Immature natural killer cell (primary cell): ENCODE measurements around the gene WDR64. TPM values are rescaled to one million over a fixed set of nuclear protein-coding genes. Genes with fewer than 3 reads are reported as not detected.

Source experiments
- DNase-seq, 3 donors: peaks; one replicate each; pipeline ENCODE4 v3.0.0; 2022; ENCODE audit warnings: mixed read lengths in 1 of 3
- H3K27ac Mint-ChIP-seq, 6 donors: one replicate each; pipeline ENCODE4 v1.8.0; 2020; ENCODE audit warnings: mixed read lengths in 6 of 6, mild to moderate bottlenecking in 5 of 6, inconsistent platforms in 4 of 6, moderate library complexity in 3 of 6
- H3K27me3 Mint-ChIP-seq, 3 donors: one replicate each; pipeline ENCODE4 v1.8.0; 2020 to 2021; ENCODE audit warnings: low read depth in 3 of 3, mild to moderate bottlenecking in 3 of 3, mixed read lengths in 3 of 3, moderate library complexity in 3 of 3, inconsistent platforms in 1 of 3
- H3K36me3 Mint-ChIP-seq, 3 donors: one replicate each; pipeline ENCODE4 v1.8.0; 2020; ENCODE audit warnings: mixed read lengths in 3 of 3, inconsistent platforms in 2 of 3, mild to moderate bottlenecking in 2 of 3
- H3K4me1 Mint-ChIP-seq, 2 donors: one replicate each; pipeline ENCODE4 v1.8.0; 2020; ENCODE audit warnings: inconsistent platforms in 2 of 2, mild to moderate bottlenecking in 2 of 2, mixed read lengths in 2 of 2, moderate library complexity in 1 of 2
- H3K4me3 Mint-ChIP-seq, 5 donors: one replicate each; pipeline ENCODE4 v1.8.0; 2020; ENCODE audit warnings: mild to moderate bottlenecking in 5 of 5, mixed read lengths in 5 of 5, inconsistent platforms in 3 of 5, moderate library complexity in 3 of 5
- H3K9me3 Mint-ChIP-seq, 6 donors: one replicate each; pipeline ENCODE4 v1.8.0; 2020; ENCODE audit warnings: mild to moderate bottlenecking in 6 of 6, mixed read lengths in 6 of 6, inconsistent platforms in 4 of 6, moderate library complexity in 3 of 6
- polyA plus RNA-seq, 3 donors: library from polyadenylated mRNA; unstranded; fragments of 300-500 nt; fragmentation: Illumina TruSeq; gene quantifications; one replicate each; pipeline ENCODE4 v1.2.3, GENCODE V29; 2021

Gene WDR64
- polyA plus RNA-seq, 3 donors from 2014 or later, result not detected

DNA sequence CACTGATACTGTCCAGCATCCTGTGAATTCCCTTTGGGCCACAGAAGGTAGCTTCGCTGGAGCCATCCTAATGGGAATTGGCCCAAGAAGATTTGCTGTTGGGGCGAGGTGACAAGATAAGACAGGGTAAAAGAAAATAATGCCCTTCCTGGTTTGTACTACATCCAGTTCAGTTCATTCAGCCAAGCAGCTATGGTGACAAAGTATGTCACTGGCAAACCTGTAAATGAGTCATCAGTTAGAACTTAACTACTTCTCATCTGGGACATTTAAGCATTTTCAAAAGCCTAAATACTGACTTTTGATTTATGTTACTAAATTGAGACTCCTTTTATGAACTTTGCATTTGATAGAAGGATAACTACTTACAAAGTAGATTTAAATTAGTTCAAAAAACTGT lies 54.2 kb downstream of the WDR64 start:
- H3K27ac Mint-ChIP-seq, result no peak overlapping the region
- H3K27me3 Mint-ChIP-seq, result peaks cover 3 to 8% (median 4%) of the 10 kb centered on the region in 3 donors
- no peak overlapping the region for H3K4me3 Mint-ChIP-seq
- peaks cover 9 to 14% of the 10 kb centered on the region in 2 donors for H3K4me1 Mint-ChIP-seq
- no peaks in the 10 kb centered on the region for H3K9me3 Mint-ChIP-seq
- no peak for DNase-seq
- H3K36me3 Mint-ChIP-seq, result no peaks in the 10 kb centered on the region

DNA sequence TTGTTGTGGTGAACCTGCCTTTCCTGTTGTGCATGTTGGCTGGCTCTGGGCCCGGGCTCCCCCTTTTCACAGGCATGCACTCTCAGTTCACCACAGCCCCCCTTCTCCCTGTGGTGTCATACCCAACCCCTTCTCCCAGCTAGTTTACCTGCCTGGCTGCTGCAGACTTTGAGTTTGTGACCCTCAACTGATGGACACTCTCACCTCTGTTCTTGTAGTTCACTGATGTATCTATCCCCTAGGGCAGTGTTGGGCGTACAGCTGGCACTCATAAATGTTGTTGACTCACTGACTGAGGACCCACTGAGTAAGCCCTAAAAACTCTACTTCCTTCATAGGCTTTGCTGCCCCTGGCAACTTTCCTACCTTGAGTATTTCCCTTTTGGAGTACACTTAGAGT lies 54.9 kb downstream of the WDR64 start:
- H3K36me3 Mint-ChIP-seq, result no peaks in the 10 kb centered on the region
- DNase-seq, result peak in 2 of 3 donors; percentile 2 to 3
- peak overlapping the region in 1 of 5 donors; percentile 11 for H3K4me3 Mint-ChIP-seq
- no peak overlapping the region for H3K27ac Mint-ChIP-seq
- no peaks in the 10 kb centered on the region for H3K9me3 Mint-ChIP-seq
- peaks cover 3 to 8% (median 4%) of the 10 kb centered on the region in 3 donors for H3K27me3 Mint-ChIP-seq
- H3K4me1 Mint-ChIP-seq, result peaks cover 11 to 16% of the 10 kb centered on the region in 2 donors

- H3K4me3 Mint-ChIP-seq, result no peak overlapping the region
- H3K4me1 Mint-ChIP-seq, result peaks cover 11 to 16% of the 10 kb centered on the region in 2 donors
- no peak for DNase-seq
- H3K9me3 Mint-ChIP-seq, result no peaks in the 10 kb centered on the region
- no peaks in the 10 kb centered on the region for H3K36me3 Mint-ChIP-seq
- peaks cover 3 to 8% (median 4%) of the 10 kb centered on the region in 3 donors for H3K27me3 Mint-ChIP-seq
- H3K27ac Mint-ChIP-seq, result no peak overlapping the region
Observed at GRCh38 chr1:241707442-241707841, 55.4 kb downstream of the WDR64 start.

GRCh38 chr1:241711326-241711725 lies 59.2 kb downstream of the WDR64 start:
- H3K4me1 Mint-ChIP-seq, result peaks cover 11 to 16% of the 10 kb centered on the region in 2 donors
- peaks cover 4 to 7% (median 5%) of the 10 kb centered on the region in 3 donors for H3K27me3 Mint-ChIP-seq
- no peaks in the 10 kb centered on the region for H3K36me3 Mint-ChIP-seq
- H3K27ac Mint-ChIP-seq, result no peak overlapping the region
- H3K4me3 Mint-ChIP-seq, result no peak overlapping the region
- DNase-seq, result no peak
- no peaks in the 10 kb centered on the region for H3K9me3 Mint-ChIP-seq

DNA sequence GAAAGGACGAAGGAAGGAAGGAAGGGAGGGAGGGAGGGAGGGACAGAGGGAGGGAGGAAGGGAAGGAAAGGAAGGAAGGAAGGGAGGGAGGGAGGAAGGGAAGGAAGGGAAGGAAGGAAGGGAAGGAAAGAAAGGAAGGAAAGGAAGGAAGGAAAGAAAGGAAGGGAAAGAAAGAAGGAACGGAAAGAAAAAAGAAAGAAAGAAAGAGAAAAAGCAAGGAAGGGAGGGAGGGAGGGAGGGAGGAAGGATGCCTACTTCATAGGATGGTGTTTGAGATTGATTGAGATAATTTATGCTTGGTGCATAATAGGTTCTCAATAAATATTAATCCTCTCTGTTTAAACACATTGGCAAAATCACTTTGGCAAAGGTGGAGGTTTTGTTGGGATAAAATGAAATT lies 61.2 kb downstream of the WDR64 start:
- no peak overlapping the region for H3K27ac Mint-ChIP-seq
- no peak for DNase-seq
- H3K4me1 Mint-ChIP-seq, result peaks cover 6% of the 10 kb centered on the region in 2 donors
- H3K4me3 Mint-ChIP-seq, result no peak overlapping the region
- no peaks in the 10 kb centered on the region for H3K36me3 Mint-ChIP-seq
- peaks cover 2 to 10% (median 5%) of the 10 kb centered on the region in 3 donors for H3K27me3 Mint-ChIP-seq
- H3K9me3 Mint-ChIP-seq, result no peaks in the 10 kb centered on the region

- peaks cover 2 to 10% (median 5%) of the 10 kb centered on the region in 3 donors for H3K27me3 Mint-ChIP-seq
- H3K4me3 Mint-ChIP-seq, result no peak overlapping the region
- no peak overlapping the region for H3K27ac Mint-ChIP-seq
- no peaks in the 10 kb centered on the region for H3K9me3 Mint-ChIP-seq
- DNase-seq, result no peak
- no peaks in the 10 kb centered on the region for H3K36me3 Mint-ChIP-seq
- H3K4me1 Mint-ChIP-seq, result peaks cover 6% of the 10 kb centered on the region in 2 donors
Observed at GRCh38 chr1:241714321-241715218, 62.5 kb downstream of the WDR64 start.

DNA sequence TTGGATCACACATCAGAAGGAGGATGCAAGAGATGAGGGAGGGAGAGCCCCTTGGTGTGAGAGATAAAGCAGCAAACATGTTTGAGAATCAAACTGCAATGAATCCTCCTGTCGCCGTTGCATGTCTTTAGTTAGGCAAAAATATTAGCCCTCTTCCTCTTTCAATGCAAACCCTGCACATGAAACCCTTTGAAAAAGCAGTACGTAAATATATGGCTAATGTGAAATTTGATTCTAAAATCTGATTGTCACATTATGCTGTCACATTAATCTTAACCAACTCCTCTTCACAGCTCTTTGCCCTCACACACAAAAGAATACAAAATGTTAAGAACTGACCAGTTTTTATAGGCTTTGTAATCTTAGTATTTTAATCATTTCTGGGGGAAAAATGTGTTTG lies 63.4 kb downstream of the WDR64 start:
- no peaks in the 10 kb centered on the region for H3K36me3 Mint-ChIP-seq
- DNase-seq, result no peak
- no peaks in the 10 kb centered on the region for H3K9me3 Mint-ChIP-seq
- no peak overlapping the region for H3K4me3 Mint-ChIP-seq
- peaks cover 6% of the 10 kb centered on the region in 2 donors for H3K4me1 Mint-ChIP-seq
- H3K27ac Mint-ChIP-seq, result no peak overlapping the region
- peaks cover 2 to 10% (median 5%) of the 10 kb centered on the region in 3 donors for H3K27me3 Mint-ChIP-seq

- no peak overlapping the region for H3K27ac Mint-ChIP-seq
- H3K36me3 Mint-ChIP-seq, result no peaks in the 10 kb centered on the region
Observed at GRCh38 chr1:241715956-241716355, 63.9 kb downstream of the WDR64 start.

DNA sequence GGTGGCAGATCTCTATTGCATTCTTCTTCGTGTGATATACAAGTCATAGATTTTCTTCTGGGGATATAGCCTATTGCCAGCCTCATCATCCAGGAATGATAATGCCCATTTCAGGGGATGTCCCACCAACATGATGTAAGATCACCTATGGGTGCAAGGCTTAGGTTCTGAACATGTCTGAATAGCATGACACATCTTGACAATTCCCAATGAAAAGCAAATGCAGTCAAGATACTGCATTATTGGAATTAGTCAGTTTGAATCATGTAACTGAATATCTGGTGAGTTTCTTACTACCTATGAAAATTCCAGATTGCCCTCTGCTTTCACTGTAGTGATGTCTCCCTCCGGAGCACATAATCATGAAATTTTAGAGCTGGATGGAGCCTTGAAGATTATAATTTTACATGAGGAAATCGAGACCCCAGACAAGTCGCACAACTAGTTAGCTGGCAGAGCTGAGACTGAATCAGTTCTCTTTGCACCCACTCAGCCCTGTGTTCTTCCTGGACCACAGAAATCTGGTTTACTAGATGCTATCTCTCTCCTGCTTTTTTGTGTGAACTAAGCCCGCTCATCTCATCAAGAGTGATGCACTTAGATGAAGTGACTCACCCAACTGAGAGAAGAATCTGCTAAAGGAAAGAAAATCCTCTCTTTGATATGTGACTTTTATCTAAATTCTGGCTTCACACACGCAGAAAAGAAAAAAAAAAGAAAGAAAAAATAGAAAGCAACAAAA lies 65.0 kb downstream of the WDR64 start:
- peaks cover 2 to 7% (median 5%) of the 10 kb centered on the region in 3 donors for H3K27me3 Mint-ChIP-seq
- H3K4me3 Mint-ChIP-seq, result no peak overlapping the region
- no peak overlapping the region for H3K27ac Mint-ChIP-seq
- no peak for DNase-seq
- H3K36me3 Mint-ChIP-seq, result no peaks in the 10 kb centered on the region
- no peaks in the 10 kb centered on the region for H3K4me1 Mint-ChIP-seq
- no peaks in the 10 kb centered on the region for H3K9me3 Mint-ChIP-seq

More at GRCh38 chr1:241715956-241716355, 63.9 kb downstream of the WDR64 start:
- H3K4me3 Mint-ChIP-seq, result no peak overlapping the region
- H3K9me3 Mint-ChIP-seq, result no peaks in the 10 kb centered on the region
- peaks cover 2 to 5% of the 10 kb centered on the region in 2 donors for H3K4me1 Mint-ChIP-seq
- H3K27me3 Mint-ChIP-seq, result peaks cover 2 to 7% (median 5%) of the 10 kb centered on the region in 3 donors
- DNase-seq, result no peak

- Mint-ChIP-seq H3K9me3 (no peaks in the 10 kb centered on the region), H3K27me3 (peaks cover 2 to 7% (median 5%) of the 10 kb centered on the region in 3 donors), H3K27ac (no peak overlapping the region), H3K36me3 (no peaks in the 10 kb centered on the region), H3K4me1 (no peaks in the 10 kb centered on the region), H3K4me3 (no peak overlapping the region)
- DNase-seq, result no peak
Observed at GRCh38 chr1:241717975-241718374, 65.9 kb downstream of the WDR64 start.

DNA sequence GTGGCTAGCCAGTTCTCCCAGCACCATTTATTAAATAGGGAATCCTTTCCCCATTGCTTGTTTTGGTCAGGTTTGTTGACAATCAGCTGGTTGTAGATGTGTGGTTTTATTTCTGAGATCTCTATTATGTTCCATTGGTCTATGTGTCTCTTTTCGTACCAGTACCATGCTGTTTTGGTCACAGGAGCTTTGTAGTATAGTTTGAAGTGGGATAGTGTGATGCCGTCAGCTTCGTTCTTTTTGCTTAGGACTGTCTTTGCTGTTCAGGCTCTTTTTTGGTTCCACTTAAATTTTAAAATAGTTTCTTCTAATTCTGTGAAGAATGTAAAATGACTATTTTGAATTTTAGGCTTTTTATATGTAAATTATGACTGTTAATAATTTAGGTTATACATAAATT lies 68.9 kb downstream of the WDR64 start:
- no peak overlapping the region for H3K4me3 Mint-ChIP-seq
- H3K4me1 Mint-ChIP-seq, result no peaks in the 10 kb centered on the region
- DNase-seq, result no peak
- H3K27ac Mint-ChIP-seq, result no peak overlapping the region
- H3K9me3 Mint-ChIP-seq, result no peaks in the 10 kb centered on the region
- no peaks in the 10 kb centered on the region for H3K36me3 Mint-ChIP-seq
- H3K27me3 Mint-ChIP-seq, result peaks cover 1 to 7% (median 6%) of the 10 kb centered on the region in 3 donors

DNA sequence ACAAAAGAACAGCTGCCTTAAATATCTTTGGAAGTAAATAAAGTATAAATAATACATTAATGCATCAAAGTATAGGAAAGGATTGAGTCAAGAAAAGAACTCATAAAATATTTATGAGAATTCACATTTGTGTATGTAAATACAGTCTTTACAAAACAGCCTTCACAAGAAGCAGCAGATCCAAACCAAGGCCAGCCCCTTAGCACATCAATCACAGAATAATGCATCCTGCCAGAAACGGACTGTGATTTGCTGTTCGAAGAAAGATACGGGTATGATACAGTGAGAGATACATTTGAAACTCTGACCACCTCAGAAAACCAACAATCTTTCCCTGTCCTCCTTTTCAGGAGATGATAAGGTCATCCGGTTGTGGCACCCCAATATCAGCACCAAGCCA lies 70.9 kb downstream of the WDR64 start:
- Mint-ChIP-seq H3K9me3 (no peaks in the 10 kb centered on the region), H3K27me3 (peaks cover 1 to 6% (median 4%) of the 10 kb centered on the region in 3 donors), H3K36me3 (no peaks in the 10 kb centered on the region), H3K27ac (no peak overlapping the region), H3K4me1 (no peaks in the 10 kb centered on the region), H3K4me3 (no peak overlapping the region)
- DNase-seq, result no peak

- Mint-ChIP-seq H3K27ac (no peak overlapping the region), H3K4me3 (no peak overlapping the region), H3K27me3 (peaks cover 0 to 8% (median 5%) of the 10 kb centered on the region in 3 donors), H3K9me3 (no peaks in the 10 kb centered on the region), H3K36me3 (no peaks in the 10 kb centered on the region), H3K4me1 (no peaks in the 10 kb centered on the region)
- no peak for DNase-seq
Observed at GRCh38 chr1:241724741-241725356, 72.8 kb downstream of the WDR64 start.

GRCh38 chr1:241730031-241730430 lies 78.0 kb downstream of the WDR64 start:
- H3K4me1 Mint-ChIP-seq, result no peaks in the 10 kb centered on the region
- H3K4me3 Mint-ChIP-seq, result no peak overlapping the region
- H3K36me3 Mint-ChIP-seq, result no peaks in the 10 kb centered on the region
- no peaks in the 10 kb centered on the region for H3K9me3 Mint-ChIP-seq
- peaks cover 0 to 10% (median 4%) of the 10 kb centered on the region in 3 donors for H3K27me3 Mint-ChIP-seq
- DNase-seq, result no peak
- H3K27ac Mint-ChIP-seq, result no peak overlapping the region
